Vagina (tissue), 2 donors: Measurements from ENCODE around the gene RAB5B. TPM values are rescaled to one million over a fixed set of nuclear protein-coding genes. Genes with fewer than 3 reads are reported as not detected.

Experiments
- DNase-seq, 2 donors: peaks; one replicate each; pipeline ENCODE4 v3.0.0-alpha.2; 2017; ENCODE audit errors: extremely low spot score in 2 of 2
- H3K27ac ChIP-seq: fragments of 200-600 bp; sonication (generic); one replicate; pipeline ENCODE4 v1.5.1; 2019
- H3K27me3 ChIP-seq: fragments of 200-600 bp; sonication (generic); one replicate; pipeline ENCODE4 v1.5.1; 2019
- H3K36me3 ChIP-seq, 2 donors: fragments of 200-600 bp; sonication (generic); one replicate each; pipeline ENCODE4 v1.5.1; 2017 to 2019
- H3K4me1 ChIP-seq: fragments of 200-600 bp; sonication (generic); one replicate; pipeline ENCODE4 v1.5.1; 2019
- H3K4me3 ChIP-seq, 2 donors: fragments of 200-600 bp; sonication (generic); 1 replicate in 1 of 2; 2 replicates in 1 of 2; pipeline ENCODE4 v1.5.1; 2016 to 2019
- H3K9me3 ChIP-seq: fragments of 200-600 bp; sonication (generic); one replicate; pipeline ENCODE4 v1.5.1; 2019
- CTCF ChIP-seq, 3 experiments: fragments of 450-650 bp in 2 of 3; fragments of 200-600 bp in 1 of 3; sonication (generic) in 1 of 3; IDR thresholded peaks; one replicate each; pipeline ENCODE4 v1.5.1; 2017 to 2019; ENCODE audit warnings: antibody characterized with exemption in 3 of 3, mild to moderate bottlenecking in 2 of 3, moderate library complexity in 2 of 3
- POLR2A ChIP-seq, 2 donors: fragments of 450-650 bp; IDR thresholded peaks; one replicate each; pipeline ENCODE4 v1.6.1; 2017; ENCODE audit warnings: antibody characterized with exemption in 2 of 2, mild to moderate bottlenecking in 2 of 2, moderate library complexity in 2 of 2
- POLR2AphosphoS5 ChIP-seq, 2 donors: sonication (generic); formaldehyde crosslinking; IDR thresholded peaks; one replicate each; pipeline ENCODE4 v1.9.0; 2017; ENCODE audit warnings: antibody characterized with exemption in 2 of 2, mild to moderate bottlenecking in 2 of 2, low read depth in 1 of 2; ENCODE audit not compliant: insufficient read depth in 1 of 2
- intact Hi-C: fragments of 100-400 bp; cut with DNase I; formaldehyde crosslinking; loops from one replicate; pipeline ENCODE4 v1.15.1; 2023
- total RNA-seq: library from RNA; depleted of rRNA; stranded (reverse); fragments of >200 nt; gene quantifications from one replicate; pipeline ENCODE4 v1.2.3, GENCODE V29; 2016

Gene RAB5B
- total RNA-seq, 1 donor from 2014 or later = 80.5 TPM

GRCh38 chr12:55931780-55932550 lies 41.9 kb upstream of the RAB5B start:
- Histone ChIP-seq H3K36me3 (no peaks in the 10 kb centered on the region), H3K27me3 (no peaks in the 10 kb centered on the region), H3K4me1 (peaks cover 75% of the 10 kb centered on the region), H3K27ac (peak overlapping the region; percentile 94), H3K4me3 (peak overlapping the region; percentile 59 to 92), H3K9me3 (no peaks in the 10 kb centered on the region)
- peak in 1 of 2 donors; percentile 64 for TF ChIP-seq POLR2AphosphoS5 (IDR thresholded peaks at IDR 0.05; ENCODE audit: insufficient read depth in 1 of 2, low read depth in 1 of 2)
- no peak for TF ChIP-seq CTCF (IDR thresholded peaks at IDR 0.05)
- intact Hi-C loops = loop anchor here (5.0 kb wide), 2 partner anchors 105 to 205 kb away; partner anchors contain the start of genes CD63 and DNAJC14
- no peak for DNase-seq

- intact Hi-C loops = loop anchor here (5.0 kb wide), 2 partner anchors 105 to 205 kb away; partner anchors contain the start of genes CD63 and DNAJC14
- H3K36me3 ChIP-seq = no peaks in the 10 kb centered on the region
- peak overlapping the region; percentile 94 for H3K27ac ChIP-seq
- peak overlapping the region; percentile 59 to 92 for H3K4me3 ChIP-seq
- no peaks in the 10 kb centered on the region for H3K27me3 ChIP-seq
- peaks cover 75% of the 10 kb centered on the region for H3K4me1 ChIP-seq
- TF ChIP-seq CTCF (IDR thresholded peaks at IDR 0.05) (no peak), POLR2A (IDR thresholded peaks at IDR 0.05) (no peak), POLR2AphosphoS5 (IDR thresholded peaks at IDR 0.05; ENCODE audit: insufficient read depth in 1 of 2, low read depth in 1 of 2) (no peak)
- no peaks in the 10 kb centered on the region for H3K9me3 ChIP-seq
- DNase-seq = no peak
Measured at GRCh38 chr12:55932551-55932910, 41.3 kb upstream of the RAB5B start.

- no peaks in the 10 kb centered on the region for H3K9me3 ChIP-seq
- TF ChIP-seq CTCF (IDR thresholded peaks at IDR 0.05) (no peak), POLR2A (IDR thresholded peaks at IDR 0.05) (no peak), POLR2AphosphoS5 (IDR thresholded peaks at IDR 0.05; ENCODE audit: insufficient read depth in 1 of 2, low read depth in 1 of 2) (peak; percentile 14 to 51)
- no peaks in the 10 kb centered on the region for H3K36me3 ChIP-seq
- H3K4me1 ChIP-seq = peaks cover 71% of the 10 kb centered on the region
- H3K27me3 ChIP-seq = no peaks in the 10 kb centered on the region
- no peak overlapping the region for H3K4me3 ChIP-seq
- no peak for DNase-seq
- H3K27ac ChIP-seq = peak overlapping the region; percentile 94
- intact Hi-C loops = loop anchor here (5.0 kb wide), 2 partner anchors 106 to 206 kb away; partner anchors contain the start of genes CD63 and DNAJC14
Measured at GRCh38 chr12:55933169-55933798, 40.6 kb upstream of the RAB5B start.

- DNase-seq = no peak
- Histone ChIP-seq H3K27me3 (no peaks in the 10 kb centered on the region), H3K27ac (peak overlapping the region; percentile 94), H3K36me3 (no peaks in the 10 kb centered on the region), H3K9me3 (no peaks in the 10 kb centered on the region), H3K4me1 (peaks cover 64% of the 10 kb centered on the region), H3K4me3 (no peak overlapping the region)
- intact Hi-C loops = loop anchor here (5.0 kb wide), 2 partner anchors 107 to 207 kb away; partner anchors contain the start of genes CD63 and DNAJC14
- TF ChIP-seq CTCF (IDR thresholded peaks at IDR 0.05) (no peak), POLR2AphosphoS5 (IDR thresholded peaks at IDR 0.05; ENCODE audit: insufficient read depth in 1 of 2, low read depth in 1 of 2) (no peak), POLR2A (IDR thresholded peaks at IDR 0.05) (no peak)
Measured at GRCh38 chr12:55933799-55934742, 39.8 kb upstream of the RAB5B start.
